GM23338 (cell line): ENCODE measurements around the gene DHX34. TPM values are rescaled to one million over a fixed set of nuclear protein-coding genes. Genes with fewer than 3 reads are reported as not detected.
A peak's percentile ranks its signal among the peaks of the same experiment; 100 is the strongest.

Experiments
- ATAC-seq: fragments of 200-7000 bp; cut with Tn5 transposase; 3 replicates; pipeline ENCODE4 v1.9.1; 2020
- DNase-seq: peaks from one replicate; pipeline ENCODE4 v3.0.0-alpha.2; 2015; ENCODE audit warnings: low spot score
- H2AFZ ChIP-seq: fragments of 200-600 bp; sonication (generic); 2 replicates; pipeline ENCODE4 v1.8.0; 2016; ENCODE audit warnings: antibody characterized with exemption, mild to moderate bottlenecking, moderate library complexity
- H3F3A ChIP-seq: fragments of 200-600 bp; sonication (generic); replicated peaks from 2 replicates; pipeline ENCODE4 v1.8.0; 2017; ENCODE audit warnings: antibody characterized with exemption, mixed run types, low read depth
- H3K27ac ChIP-seq: fragments of 200-600 bp; sonication (generic); 2 replicates; pipeline ENCODE4 v1.6.1; 2016; ENCODE audit warnings: low read depth
- H3K27me3 ChIP-seq: fragments of 200-600 bp; sonication (generic); 2 replicates; pipeline ENCODE4 v1.8.0; 2016; ENCODE audit warnings: mild to moderate bottlenecking, mixed run types, moderate library complexity; ENCODE audit not compliant: insufficient read depth
- H3K36me3 ChIP-seq: fragments of 200-600 bp; sonication (generic); 2 replicates; pipeline ENCODE4 v1.8.0; 2016; ENCODE audit warnings: mild to moderate bottlenecking; ENCODE audit not compliant: insufficient read depth
- H3K4me1 ChIP-seq: fragments of 200-600 bp; sonication (generic); 2 replicates; pipeline ENCODE4 v1.8.0; 2016; ENCODE audit warnings: mild to moderate bottlenecking, moderate library complexity; ENCODE audit not compliant: insufficient read depth
- H3K4me2 ChIP-seq: fragments of 200-600 bp; sonication (generic); 2 replicates; pipeline ENCODE4 v1.7.1; 2017; ENCODE audit warnings: mixed run types
- H3K4me3 ChIP-seq: fragments of 200-600 bp; sonication (generic); 2 replicates; pipeline ENCODE4 v1.6.1; 2016; ENCODE audit warnings: mixed run types
- H3K79me2 ChIP-seq: fragments of 200-600 bp; sonication (generic); replicated peaks from 2 replicates; pipeline ENCODE4 v1.8.0; 2017; ENCODE audit warnings: mild to moderate bottlenecking; ENCODE audit not compliant: insufficient read depth
- H3K9me2 ChIP-seq: fragments of 200-600 bp; sonication (generic); 2 replicates; pipeline ENCODE4 v1.8.0; 2017; ENCODE audit not compliant: insufficient read depth
- H4K20me1 ChIP-seq: fragments of 200-600 bp; sonication (generic); replicated peaks from 2 replicates; pipeline ENCODE4 v1.8.0; 2017; ENCODE audit warnings: mild to moderate bottlenecking; ENCODE audit not compliant: insufficient read depth
- H3K27ac Mint-ChIP-seq: 2 replicates; pipeline ENCODE4 v1.8.0; 2020; ENCODE audit warnings: inconsistent platforms, mild to moderate bottlenecking, moderate library complexity, mixed read lengths
- H3K27me3 Mint-ChIP-seq: 3 replicates; pipeline ENCODE4 v1.8.0; 2022; ENCODE audit warnings: low read depth, mild to moderate bottlenecking, moderate library complexity, mixed read lengths, inconsistent platforms; ENCODE audit not compliant: insufficient read depth, poor library complexity
- H3K36me3 Mint-ChIP-seq: 3 replicates; pipeline ENCODE4 v1.8.0; 2021; ENCODE audit warnings: low read depth, mild to moderate bottlenecking, inconsistent platforms, moderate library complexity, mixed read lengths
- H3K4me1 Mint-ChIP-seq: 3 replicates; pipeline ENCODE4 v1.8.0; 2020; ENCODE audit warnings: mild to moderate bottlenecking, inconsistent platforms, mixed read lengths
- H3K4me3 Mint-ChIP-seq: 3 replicates; pipeline ENCODE4 v1.8.0; 2021; ENCODE audit warnings: moderate library complexity, mild to moderate bottlenecking, inconsistent platforms, mixed read lengths
- H3K9me3 Mint-ChIP-seq: 3 replicates; pipeline ENCODE4 v1.8.0; 2020; ENCODE audit warnings: moderate library complexity, mild to moderate bottlenecking, inconsistent platforms, mixed read lengths
- CREB1 ChIP-seq: fragments of 250-450 bp; sonication (Bioruptor Pico); IDR thresholded peaks from 2 replicates; pipeline ENCODE4 v1.5.0; 2020; ENCODE audit warnings: low read depth, mild to moderate bottlenecking, moderate library complexity
- ETS1 ChIP-seq: IDR thresholded peaks from 2 replicates; pipeline ENCODE4 v1.6.1; 2016; ENCODE audit warnings: antibody characterized with exemption
- EZH2 ChIP-seq: fragments of 200-600 bp; sonication (generic); IDR thresholded peaks from one replicate; pipeline ENCODE4 v1.8.0; 2017; ENCODE audit warnings: antibody characterized with exemption, mild to moderate bottlenecking, low read depth; ENCODE audit not compliant: unreplicated experiment
- EZH2phosphoT487 ChIP-seq: fragments of 200-600 bp; sonication (generic); IDR thresholded peaks from one replicate; pipeline ENCODE4 v1.8.1; 2018; ENCODE audit warnings: antibody characterized with exemption; ENCODE audit not compliant: unreplicated experiment
- JUNB ChIP-seq: IDR thresholded peaks from one replicate; pipeline ENCODE4 v1.6.1; 2016; ENCODE audit warnings: antibody characterized with exemption; ENCODE audit not compliant: unreplicated experiment
- NANOG ChIP-seq: IDR thresholded peaks from 2 replicates; pipeline ENCODE4 v1.6.1; 2016; ENCODE audit warnings: antibody characterized with exemption, borderline replicate concordance
- POLR2AphosphoS5 ChIP-seq: IDR thresholded peaks from 2 replicates; pipeline ENCODE4 v1.6.1; 2016; ENCODE audit warnings: antibody characterized with exemption, low read depth
- REST ChIP-seq: IDR thresholded peaks from one replicate; pipeline ENCODE4 v1.6.1; 2018; ENCODE audit warnings: antibody characterized with exemption; ENCODE audit not compliant: unreplicated experiment
- STAT1 ChIP-seq: IDR thresholded peaks from one replicate; pipeline ENCODE4 v1.6.1; 2016; ENCODE audit warnings: antibody characterized with exemption; ENCODE audit not compliant: unreplicated experiment
- ZNF114 ChIP-seq: fragments of 250-450 bp; sonication (Bioruptor Pico); IDR thresholded peaks from 2 replicates; pipeline ENCODE4 v1.5.0; 2020; ENCODE audit warnings: mild to moderate bottlenecking, moderate library complexity
- ZNF331 ChIP-seq: fragments of 250-450 bp; sonication (Bioruptor Pico); IDR thresholded peaks from 2 replicates; pipeline ENCODE4 v1.5.0; 2020; ENCODE audit warnings: low read depth, mild to moderate bottlenecking, moderate library complexity
- polyA plus RNA-seq: library from polyadenylated mRNA; unstranded; fragments of >200 nt; fragmentation: Nextera tagmentation; extraction: Ambion mirVana; gene quantifications from 2 replicates; pipeline ENCODE4 v1.2.1, GENCODE V29; 2016
- total RNA-seq: library from RNA; depleted of rRNA; stranded (reverse); fragments of >200 nt; shearing (Covaris generic); gene quantifications from 2 replicates; pipeline ENCODE4 v1.2.3, GENCODE V29; 2014
- TF ChIP-seq, protein P1 (sequence below), 2 experiments: fragments of 200-600 bp in 1 of 2; sonication (generic) in 1 of 2; conservative IDR thresholded peaks; 2 replicates each; pipeline versions ENCODE4 v1.5.1 to v1.6.1; 2016 to 2017; ENCODE audit warnings: antibody characterized with exemption in 2 of 2, low read depth in 2 of 2, mild to moderate bottlenecking in 2 of 2, moderate library complexity in 1 of 2
- TF ChIP-seq, protein P2 (sequence below): fragments of 250-450 bp; sonication (Bioruptor Pico); IDR thresholded peaks from 2 replicates; pipeline ENCODE4 v1.5.0; 2020; ENCODE audit warnings: mild to moderate bottlenecking, moderate library complexity

The DHX34 gene
- total and polyA plus RNA-seq, 2 experiments from 2014 or later, result 16.3 to 50.1 TPM

DNA sequence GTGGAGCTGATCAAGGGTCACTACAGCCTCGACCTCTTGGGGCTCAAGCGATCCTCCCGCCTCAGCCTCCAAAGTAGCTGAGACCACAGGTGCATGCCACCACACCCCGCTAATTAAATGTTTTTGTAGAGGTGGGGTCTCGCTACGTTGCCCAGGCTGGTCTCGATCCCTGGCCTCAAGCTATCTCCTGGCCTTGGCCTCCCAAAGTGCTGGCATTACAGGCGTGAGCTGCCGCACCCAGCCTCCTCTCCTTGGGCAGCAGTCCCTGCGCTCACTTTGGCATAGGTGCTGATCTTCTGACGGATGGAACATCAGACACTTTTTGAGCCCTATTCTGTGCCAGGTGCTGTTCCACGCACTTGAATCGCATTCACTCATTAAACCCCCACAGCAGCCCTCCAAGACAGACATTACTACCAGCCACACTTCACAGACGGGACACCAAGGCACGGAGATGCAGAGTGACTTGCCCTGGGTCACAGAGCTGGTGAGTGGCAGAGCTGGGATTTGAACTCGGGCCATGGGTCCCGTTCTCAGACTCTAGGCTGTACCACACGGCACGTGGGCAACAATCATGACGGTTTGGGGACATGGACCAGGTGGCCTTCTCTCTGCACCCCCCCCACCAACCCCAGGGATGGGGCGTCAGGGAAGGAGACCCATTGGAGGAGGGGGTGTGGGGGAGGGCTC is 67.0 kb downstream of the DHX34 start (continued):
- TF ChIP-seq, protein P1, sequence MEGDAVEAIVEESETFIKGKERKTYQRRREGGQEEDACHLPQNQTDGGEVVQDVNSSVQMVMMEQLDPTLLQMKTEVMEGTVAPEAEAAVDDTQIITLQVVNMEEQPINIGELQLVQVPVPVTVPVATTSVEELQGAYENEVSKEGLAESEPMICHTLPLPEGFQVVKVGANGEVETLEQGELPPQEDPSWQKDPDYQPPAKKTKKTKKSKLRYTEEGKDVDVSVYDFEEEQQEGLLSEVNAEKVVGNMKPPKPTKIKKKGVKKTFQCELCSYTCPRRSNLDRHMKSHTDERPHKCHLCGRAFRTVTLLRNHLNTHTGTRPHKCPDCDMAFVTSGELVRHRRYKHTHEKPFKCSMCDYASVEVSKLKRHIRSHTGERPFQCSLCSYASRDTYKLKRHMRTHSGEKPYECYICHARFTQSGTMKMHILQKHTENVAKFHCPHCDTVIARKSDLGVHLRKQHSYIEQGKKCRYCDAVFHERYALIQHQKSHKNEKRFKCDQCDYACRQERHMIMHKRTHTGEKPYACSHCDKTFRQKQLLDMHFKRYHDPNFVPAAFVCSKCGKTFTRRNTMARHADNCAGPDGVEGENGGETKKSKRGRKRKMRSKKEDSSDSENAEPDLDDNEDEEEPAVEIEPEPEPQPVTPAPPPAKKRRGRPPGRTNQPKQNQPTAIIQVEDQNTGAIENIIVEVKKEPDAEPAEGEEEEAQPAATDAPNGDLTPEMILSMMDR (conservative IDR thresholded peaks at IDR 0.05; ENCODE audit: low read depth in 2 of 2), result no peak

DNA sequence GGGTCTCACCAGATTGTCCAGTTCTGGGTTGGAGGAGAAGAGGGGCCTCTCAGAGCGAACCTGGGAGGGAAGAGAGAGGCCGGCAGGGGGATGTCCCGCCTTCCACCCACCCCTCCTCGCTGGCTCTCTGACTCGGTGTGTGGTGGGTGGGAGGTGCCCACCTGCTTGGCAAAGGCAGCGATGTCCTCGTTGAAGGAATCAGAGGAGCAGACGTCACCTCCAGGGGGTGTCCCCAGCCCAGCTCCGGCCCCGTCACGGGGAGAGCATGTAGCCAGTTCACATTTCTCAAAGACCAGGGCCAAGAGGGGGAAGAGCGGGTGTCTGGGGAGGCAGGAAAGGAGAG is 67.5 kb downstream of the DHX34 start:
- Histone ChIP-seq H3K79me2 (0 out of 2 replicates have a peak, but pooled peaks cover 7% of the 10 kb centered on the region), H3K27me3 (peaks cover 57% of the 10 kb centered on the region), H3K4me1 (peaks cover 26% of the 10 kb centered on the region), H3K4me2 (peak overlapping the region; percentile 100), H3K27ac (no peak overlapping the region), H3K9me2 (no peaks in the 10 kb centered on the region), H3K4me3 (peak overlapping the region; percentile 91), H4K20me1 (no peaks in the 10 kb centered on the region), H3K36me3 (no peaks in the 10 kb centered on the region), H2AFZ (no peak overlapping the region), H3F3A (peaks cover 14% of the 10 kb centered on the region; the same call in 1 of the 2 replicates)
- peaks cover 65% of the 10 kb centered on the region for H3K27me3 Mint-ChIP-seq
- DNase-seq (no peak), ATAC-seq (no peak)
- H3K9me3 Mint-ChIP-seq, result no peaks in the 10 kb centered on the region; the same call in 2 of the 3 replicates
- peaks cover 12% of the 10 kb centered on the region for H3K36me3 Mint-ChIP-seq
- H3K4me1 Mint-ChIP-seq, result peaks cover 44% of the 10 kb centered on the region
- peak overlapping the region; percentile 71 for H3K4me3 Mint-ChIP-seq
- no peak overlapping the region for H3K27ac Mint-ChIP-seq
- TF ChIP-seq JUNB (no peak), ZNF331 (CRISPR knock-in tag) (no peak), ZNF114 (CRISPR knock-in tag) (no peak), EZH2 (no peak), STAT1 (no peak), POLR2AphosphoS5 (no peak), EZH2phosphoT487 (no peak), REST (no peak), NANOG (no peak), ETS1 (no peak), CREB1 (CRISPR knock-in tag) (no peak)
- TF ChIP-seq, protein P2, sequence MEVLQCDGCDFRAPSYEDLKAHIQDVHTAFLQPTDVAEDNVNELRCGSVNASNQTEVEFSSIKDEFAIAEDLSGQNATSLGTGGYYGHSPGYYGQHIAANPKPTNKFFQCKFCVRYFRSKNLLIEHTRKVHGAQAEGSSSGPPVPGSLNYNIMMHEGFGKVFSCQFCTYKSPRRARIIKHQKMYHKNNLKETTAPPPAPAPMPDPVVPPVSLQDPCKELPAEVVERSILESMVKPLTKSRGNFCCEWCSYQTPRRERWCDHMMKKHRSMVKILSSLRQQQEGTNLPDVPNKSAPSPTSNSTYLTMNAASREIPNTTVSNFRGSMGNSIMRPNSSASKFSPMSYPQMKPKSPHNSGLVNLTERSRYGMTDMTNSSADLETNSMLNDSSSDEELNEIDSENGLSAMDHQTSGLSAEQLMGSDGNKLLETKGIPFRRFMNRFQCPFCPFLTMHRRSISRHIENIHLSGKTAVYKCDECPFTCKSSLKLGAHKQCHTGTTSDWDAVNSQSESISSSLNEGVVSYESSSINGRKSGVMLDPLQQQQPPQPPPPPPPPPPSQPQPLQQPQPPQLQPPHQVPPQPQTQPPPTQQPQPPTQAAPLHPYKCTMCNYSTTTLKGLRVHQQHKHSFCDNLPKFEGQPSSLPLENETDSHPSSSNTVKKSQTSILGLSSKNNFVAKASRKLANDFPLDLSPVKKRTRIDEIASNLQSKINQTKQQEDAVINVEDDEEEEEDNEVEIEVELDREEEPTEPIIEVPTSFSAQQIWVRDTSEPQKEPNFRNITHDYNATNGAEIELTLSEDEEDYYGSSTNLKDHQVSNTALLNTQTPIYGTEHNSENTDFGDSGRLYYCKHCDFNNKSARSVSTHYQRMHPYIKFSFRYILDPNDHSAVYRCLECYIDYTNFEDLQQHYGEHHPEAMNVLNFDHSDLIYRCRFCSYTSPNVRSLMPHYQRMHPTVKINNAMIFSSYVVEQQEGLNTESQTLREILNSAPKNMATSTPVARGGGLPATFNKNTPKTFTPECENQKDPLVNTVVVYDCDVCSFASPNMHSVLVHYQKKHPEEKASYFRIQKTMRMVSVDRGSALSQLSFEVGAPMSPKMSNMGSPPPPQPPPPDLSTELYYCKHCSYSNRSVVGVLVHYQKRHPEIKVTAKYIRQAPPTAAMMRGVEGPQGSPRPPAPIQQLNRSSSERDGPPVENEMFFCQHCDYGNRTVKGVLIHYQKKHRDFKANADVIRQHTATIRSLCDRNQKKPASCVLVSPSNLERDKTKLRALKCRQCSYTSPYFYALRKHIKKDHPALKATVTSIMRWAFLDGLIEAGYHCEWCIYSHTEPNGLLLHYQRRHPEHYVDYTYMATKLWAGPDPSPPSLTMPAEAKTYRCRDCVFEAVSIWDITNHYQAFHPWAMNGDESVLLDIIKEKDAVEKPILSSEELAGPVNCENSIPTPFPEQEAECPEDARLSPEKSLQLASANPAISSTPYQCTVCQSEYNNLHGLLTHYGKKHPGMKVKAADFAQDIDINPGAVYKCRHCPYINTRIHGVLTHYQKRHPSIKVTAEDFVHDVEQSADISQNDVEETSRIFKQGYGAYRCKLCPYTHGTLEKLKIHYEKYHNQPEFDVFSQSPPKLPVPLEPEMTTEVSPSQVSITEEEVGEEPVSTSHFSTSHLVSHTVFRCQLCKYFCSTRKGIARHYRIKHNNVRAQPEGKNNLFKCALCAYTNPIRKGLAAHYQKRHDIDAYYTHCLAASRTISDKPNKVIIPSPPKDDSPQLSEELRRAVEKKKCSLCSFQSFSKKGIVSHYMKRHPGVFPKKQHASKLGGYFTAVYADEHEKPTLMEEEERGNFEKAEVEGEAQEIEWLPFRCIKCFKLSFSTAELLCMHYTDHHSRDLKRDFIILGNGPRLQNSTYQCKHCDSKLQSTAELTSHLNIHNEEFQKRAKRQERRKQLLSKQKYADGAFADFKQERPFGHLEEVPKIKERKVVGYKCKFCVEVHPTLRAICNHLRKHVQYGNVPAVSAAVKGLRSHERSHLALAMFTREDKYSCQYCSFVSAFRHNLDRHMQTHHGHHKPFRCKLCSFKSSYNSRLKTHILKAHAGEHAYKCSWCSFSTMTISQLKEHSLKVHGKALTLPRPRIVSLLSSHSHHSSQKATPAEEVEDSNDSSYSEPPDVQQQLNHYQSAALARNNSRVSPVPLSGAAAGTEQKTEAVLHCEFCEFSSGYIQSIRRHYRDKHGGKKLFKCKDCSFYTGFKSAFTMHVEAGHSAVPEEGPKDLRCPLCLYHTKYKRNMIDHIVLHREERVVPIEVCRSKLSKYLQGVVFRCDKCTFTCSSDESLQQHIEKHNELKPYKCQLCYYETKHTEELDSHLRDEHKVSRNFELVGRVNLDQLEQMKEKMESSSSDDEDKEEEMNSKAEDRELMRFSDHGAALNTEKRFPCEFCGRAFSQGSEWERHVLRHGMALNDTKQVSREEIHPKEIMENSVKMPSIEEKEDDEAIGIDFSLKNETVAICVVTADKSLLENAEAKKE (CRISPR knock-in tag), result no peak
